Measurements from ENCODE around the gene RFXANK. TPM values are rescaled to one million over a fixed set of nuclear protein-coding genes. Genes with fewer than 3 reads are reported as not detected.
"Not testable (repeated sequence)": the region's sequence is repeated elsewhere in the genome, so short reads cannot be mapped to it uniquely, and the experiment has no call there.

The RFXANK gene
- total RNA-seq, 1 donor from 2014 or later, result 134 TPM

- Mint-ChIP-seq H3K4me1 (ENCODE audit: low read depth) (no peaks in the 10 kb centered on the region), H3K9me3 (ENCODE audit: low read depth) (peaks cover 3% of the 10 kb centered on the region), H3K27ac (no peak overlapping the region), H3K27me3 (peaks cover 59% of the 10 kb centered on the region), H3K4me3 (ENCODE audit: low read depth) (no peak overlapping the region), H3K36me3 (ENCODE audit: insufficient read depth) (no peaks in the 10 kb centered on the region)
- TF ChIP-seq CTCF (IDR thresholded peaks at IDR 0.05; ENCODE audit: unreplicated experiment), result no peak
- DNase-seq (ENCODE audit: low spot score, unreplicated experiment), result no peak
These were observed 23.7 kb downstream of the RFXANK start for GRCh38 chr19:19215792-19216191.

- no peak for TF ChIP-seq CTCF (IDR thresholded peaks at IDR 0.05; ENCODE audit: unreplicated experiment)
- Mint-ChIP-seq H3K4me3 (ENCODE audit: low read depth) (no peak overlapping the region), H3K4me1 (ENCODE audit: low read depth) (no peaks in the 10 kb centered on the region), H3K36me3 (ENCODE audit: insufficient read depth) (no peaks in the 10 kb centered on the region), H3K27ac (no peak overlapping the region), H3K27me3 (peaks cover 48% of the 10 kb centered on the region), H3K9me3 (ENCODE audit: low read depth) (peaks cover 3% of the 10 kb centered on the region)
- no peak for DNase-seq (ENCODE audit: low spot score, unreplicated experiment)
These were observed 25.0 kb downstream of the RFXANK start for GRCh38 chr19:19217099-19217498.

- Mint-ChIP-seq H3K36me3 (ENCODE audit: insufficient read depth) (no peaks in the 10 kb centered on the region), H3K27ac (no peak overlapping the region), H3K27me3 (peaks cover 41% of the 10 kb centered on the region), H3K4me1 (ENCODE audit: low read depth) (no peaks in the 10 kb centered on the region), H3K9me3 (ENCODE audit: low read depth) (peaks cover 3% of the 10 kb centered on the region), H3K4me3 (ENCODE audit: low read depth) (no peak overlapping the region)
- no peak for TF ChIP-seq CTCF (IDR thresholded peaks at IDR 0.05; ENCODE audit: unreplicated experiment)
- no peak for DNase-seq (ENCODE audit: low spot score, unreplicated experiment)
These were observed 26.9 kb downstream of the RFXANK start for GRCh38 chr19:19218911-19219310.

GRCh38 chr19:19221000-19221399 is 28.9 kb downstream of the RFXANK start:
- H3K9me3 Mint-ChIP-seq (ENCODE audit: low read depth); DNase-seq (ENCODE audit: low spot score, unreplicated experiment); H3K4me1 Mint-ChIP-seq (ENCODE audit: low read depth); H3K4me3 Mint-ChIP-seq (ENCODE audit: low read depth); H3K36me3 Mint-ChIP-seq (ENCODE audit: insufficient read depth); H3K27ac Mint-ChIP-seq: not testable (repeated sequence)
- H3K27me3 Mint-ChIP-seq, result peaks cover 41% of the 10 kb centered on the region

GRCh38 chr19:19223060-19223459 is 31.0 kb downstream of the RFXANK start:
- no peak for TF ChIP-seq CTCF (IDR thresholded peaks at IDR 0.05; ENCODE audit: unreplicated experiment)
- Mint-ChIP-seq H3K27me3 (peaks cover 33% of the 10 kb centered on the region), H3K4me3 (ENCODE audit: low read depth) (no peak overlapping the region), H3K4me1 (ENCODE audit: low read depth) (no peaks in the 10 kb centered on the region), H3K36me3 (ENCODE audit: insufficient read depth) (no peaks in the 10 kb centered on the region), H3K9me3 (ENCODE audit: low read depth) (no peaks in the 10 kb centered on the region), H3K27ac (no peak overlapping the region)
- no peak for DNase-seq (ENCODE audit: low spot score, unreplicated experiment)

GRCh38 chr19:19223636-19224035 is 31.6 kb downstream of the RFXANK start:
- H3K4me3 Mint-ChIP-seq (ENCODE audit: low read depth), result no peak overlapping the region
- no peak overlapping the region for H3K27ac Mint-ChIP-seq
- no peaks in the 10 kb centered on the region for H3K4me1 Mint-ChIP-seq (ENCODE audit: low read depth)
- H3K9me3 Mint-ChIP-seq (ENCODE audit: low read depth), result no peaks in the 10 kb centered on the region
- peaks cover 39% of the 10 kb centered on the region for H3K27me3 Mint-ChIP-seq
- no peak for TF ChIP-seq CTCF (IDR thresholded peaks at IDR 0.05; ENCODE audit: unreplicated experiment)
- no peak for DNase-seq (ENCODE audit: low spot score, unreplicated experiment)
- no peaks in the 10 kb centered on the region for H3K36me3 Mint-ChIP-seq (ENCODE audit: insufficient read depth)
